K562 (cell line): ENCODE measurements around the gene LUZP1.

Source experiments
- ELK1 ChIP-seq: sonication (generic); formaldehyde crosslinking; IDR thresholded peaks from 2 replicates; pipeline ENCODE4 v1.8.1; 2022; ENCODE audit warnings: missing genetic modification reagents
- HDAC2 ChIP-seq: fragments of 450-650 bp; IDR thresholded peaks from 2 replicates; pipeline ENCODE4 v1.6.1; 2016; ENCODE audit warnings: mild to moderate bottlenecking
- KLF6 ChIP-seq: fragments of 250-450 bp; sonication (Bioruptor Pico); IDR thresholded peaks from 2 replicates; pipeline ENCODE4 v1.4.0; 2020; ENCODE audit warnings: mild to moderate bottlenecking, moderate library complexity, borderline replicate concordance
- NRF1 ChIP-seq, 2 experiments: fragments of 450-650 bp; IDR thresholded peaks in 1 of 2; conservative IDR thresholded peaks in 1 of 2; 2 replicates each; pipeline ENCODE4 v1.6.1; 2014; ENCODE audit warnings: mild to moderate bottlenecking in 2 of 2
- TAF1 ChIP-seq: IDR thresholded peaks from 2 replicates; pipeline ENCODE4 v1.6.1; 2011; ENCODE audit warnings: mild to moderate bottlenecking, low read length, moderate library complexity; ENCODE audit not compliant: insufficient read depth, control insufficient read depth, severe bottlenecking; ENCODE audit errors: extremely low read depth
- TF ChIP-seq, protein P1 (sequence below), 3 experiments: IDR thresholded peaks in 2 of 3; conservative IDR thresholded peaks in 1 of 3; 2 replicates each; pipeline ENCODE4 v1.5.1; 2011 to 2012; ENCODE audit warnings: low read length in 3 of 3, mild to moderate bottlenecking in 3 of 3, control low read depth in 2 of 3, improper control_type of control experiment in 1 of 3, inconsistent platforms in 1 of 3, low read depth in 1 of 3, mixed read lengths in 1 of 3, moderate library complexity in 1 of 3; ENCODE audit not compliant: insufficient read depth in 2 of 3
- TF ChIP-seq, protein P2 (sequence below), 3 experiments: fragments of 200-800 bp in 1 of 3; sonication (Bioruptor generic) in 1 of 3; sonication (generic) in 1 of 3; formaldehyde crosslinking in 1 of 3; IDR thresholded peaks; 2 replicates each; pipeline versions ENCODE4 v1.6.1 to v1.8.0; 2016 to 2022; ENCODE audit warnings: mild to moderate bottlenecking in 2 of 3, missing compliant biosample characterization in 2 of 3, missing genetic modification characterization in 2 of 3, missing genetic modification reagents in 1 of 3

- TF ChIP-seq, protein P1, sequence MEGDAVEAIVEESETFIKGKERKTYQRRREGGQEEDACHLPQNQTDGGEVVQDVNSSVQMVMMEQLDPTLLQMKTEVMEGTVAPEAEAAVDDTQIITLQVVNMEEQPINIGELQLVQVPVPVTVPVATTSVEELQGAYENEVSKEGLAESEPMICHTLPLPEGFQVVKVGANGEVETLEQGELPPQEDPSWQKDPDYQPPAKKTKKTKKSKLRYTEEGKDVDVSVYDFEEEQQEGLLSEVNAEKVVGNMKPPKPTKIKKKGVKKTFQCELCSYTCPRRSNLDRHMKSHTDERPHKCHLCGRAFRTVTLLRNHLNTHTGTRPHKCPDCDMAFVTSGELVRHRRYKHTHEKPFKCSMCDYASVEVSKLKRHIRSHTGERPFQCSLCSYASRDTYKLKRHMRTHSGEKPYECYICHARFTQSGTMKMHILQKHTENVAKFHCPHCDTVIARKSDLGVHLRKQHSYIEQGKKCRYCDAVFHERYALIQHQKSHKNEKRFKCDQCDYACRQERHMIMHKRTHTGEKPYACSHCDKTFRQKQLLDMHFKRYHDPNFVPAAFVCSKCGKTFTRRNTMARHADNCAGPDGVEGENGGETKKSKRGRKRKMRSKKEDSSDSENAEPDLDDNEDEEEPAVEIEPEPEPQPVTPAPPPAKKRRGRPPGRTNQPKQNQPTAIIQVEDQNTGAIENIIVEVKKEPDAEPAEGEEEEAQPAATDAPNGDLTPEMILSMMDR (IDR thresholded peaks at IDR 0.05 in 2 of 3, conservative IDR thresholded peaks at IDR 0.05 in 1 of 3; ENCODE audit: insufficient read depth in 2 of 3, low read depth in 1 of 3, low read length in 3 of 3) = no peak
- TF ChIP-seq ELK1 (CRISPR knock-in tag) (no peak), NRF1 (conservative IDR thresholded peaks at IDR 0.05 in 1 of 2, IDR thresholded peaks at IDR 0.05 in 1 of 2) (no peak), KLF6 (CRISPR knock-in tag) (no peak), TAF1 (no peak), HDAC2 (no peak)
- TF ChIP-seq, protein P2, sequence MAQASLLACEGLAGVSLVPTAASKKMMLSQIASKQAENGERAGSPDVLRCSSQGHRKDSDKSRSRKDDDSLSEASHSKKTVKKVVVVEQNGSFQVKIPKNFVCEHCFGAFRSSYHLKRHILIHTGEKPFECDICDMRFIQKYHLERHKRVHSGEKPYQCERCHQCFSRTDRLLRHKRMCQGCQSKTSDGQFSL (CRISPR knock-in tag; IDR thresholded peaks at IDR 0.05) = no peak
- TF ChIP-seq, protein P2 (tag; IDR thresholded peaks at IDR 0.05) = no peak
These were observed 33.6 kb upstream of the LUZP1 start for GRCh38 chr1:23202263-23202749.
